SK-N-SH (cell line): ENCODE results near the gene ZNF189. TPM values are rescaled to one million over a fixed set of nuclear protein-coding genes. Genes with fewer than 3 reads are reported as not detected.

Experiments
- CTCF ChIA-PET: fragments of 300-600, 350-600 bp; formaldehyde crosslinking; extraction: SDS; loops from one replicate; lab custom pipeline; 2021; lab: Yijun Ruan, JAX
- POLR2A ChIA-PET: fragments of 350-600 bp; sonication (Branson Sonifier 250); formaldehyde crosslinking; extraction: SDS; loops from one replicate; lab custom pipeline; 2020; ENCODE audit warnings: antibody characterized with exemption, inconsistent platforms; lab: Yijun Ruan, JAX
- DNase-seq: peaks from one replicate; pipeline ENCODE4 v3.0.0; 2012
- H2AFZ ChIP-seq: fragments of 200-600 bp; sonication (generic); 2 replicates; pipeline ENCODE4 v1.8.1; 2016; ENCODE audit warnings: antibody characterized with exemption, mild to moderate bottlenecking, low read depth
- H3F3A ChIP-seq: fragments of 200-600 bp; sonication (generic); replicated peaks from 2 replicates; pipeline ENCODE3; 2016; ENCODE audit warnings: antibody characterized with exemption, mild to moderate bottlenecking; ENCODE audit not compliant: insufficient read depth
- H3K27ac ChIP-seq, 2 experiments: fragments of 200-500 bp in 1 of 2; fragments of 200-600 bp in 1 of 2; sonication (Bioruptor generic) in 1 of 2; sonication (generic), shearing (Covaris generic) in 1 of 2; 2 replicates each; pipeline versions ENCODE4 v1.5.1 to v1.6.1; 2014 to 2016; ENCODE audit warnings: low read depth in 2 of 2, inconsistent platforms in 1 of 2, low read length in 1 of 2, mild to moderate bottlenecking in 1 of 2, mixed read lengths in 1 of 2
- H3K27me3 ChIP-seq: fragments of 200-600 bp; sonication (generic), shearing (Covaris generic); 2 replicates; pipeline ENCODE4 v1.6.1; 2016; ENCODE audit warnings: mixed run types; ENCODE audit not compliant: insufficient read depth
- H3K36me3 ChIP-seq, 2 experiments: fragments of 200-500 bp in 1 of 2; fragments of 200-600 bp in 1 of 2; sonication (Bioruptor generic) in 1 of 2; sonication (generic) in 1 of 2; replicated peaks in 1 of 2; 2 replicates each; pipeline versions ENCODE3 to v1.5.1; 2014 to 2016; ENCODE audit warnings: low read length in 1 of 2, mild to moderate bottlenecking in 1 of 2; ENCODE audit not compliant: insufficient read depth in 2 of 2, control insufficient read depth in 1 of 2
- H3K4me1 ChIP-seq, 2 experiments: fragments of 200-500 bp in 1 of 2; fragments of 200-600 bp in 1 of 2; sonication (Bioruptor generic) in 1 of 2; sonication (generic), shearing (Covaris generic) in 1 of 2; 2 replicates each; pipeline versions ENCODE4 v1.5.1 to v1.6.1; 2014 to 2016; ENCODE audit warnings: low read depth in 1 of 2, low read length in 1 of 2, mixed run types in 1 of 2; ENCODE audit not compliant: insufficient read depth in 2 of 2, control insufficient read depth in 1 of 2
- H3K4me2 ChIP-seq: fragments of 200-600 bp; sonication (generic), shearing (Covaris generic); 2 replicates; pipeline ENCODE4 v1.6.1; 2017; ENCODE audit warnings: mixed run types
- H3K4me3 ChIP-seq, 2 experiments: fragments of 200-500 bp in 1 of 2; fragments of 200-600 bp in 1 of 2; sonication (Bioruptor generic) in 1 of 2; sonication (generic), shearing (Covaris generic) in 1 of 2; 2 replicates each; pipeline versions ENCODE4 v1.5.1 to v1.8.1; 2014 to 2016; ENCODE audit warnings: low read depth in 2 of 2, inconsistent platforms in 1 of 2, low read length in 1 of 2, mild to moderate bottlenecking in 1 of 2, mixed read lengths in 1 of 2, moderate library complexity in 1 of 2
- H3K79me2 ChIP-seq: fragments of 200-600 bp; sonication (generic); 2 replicates; pipeline ENCODE4 v1.8.1; 2017; ENCODE audit warnings: mild to moderate bottlenecking; ENCODE audit not compliant: insufficient read depth
- H3K9ac ChIP-seq: fragments of 200-600 bp; sonication (generic); 2 replicates; pipeline ENCODE4 v1.6.1; 2017; ENCODE audit warnings: mixed run types
- H3K9me2 ChIP-seq: fragments of 200-600 bp; sonication (generic); 2 replicates; pipeline ENCODE4 v1.6.1; 2017; ENCODE audit warnings: mixed run types
- H3K9me3 ChIP-seq: fragments of 200-600 bp; sonication (generic); 2 replicates; pipeline ENCODE4 v1.6.1; 2017; ENCODE audit warnings: mixed run types, mild to moderate bottlenecking, moderate library complexity
- H4K20me1 ChIP-seq: fragments of 200-600 bp; sonication (generic); 2 replicates; pipeline ENCODE4 v1.6.1; 2017; ENCODE audit warnings: mild to moderate bottlenecking, mixed run types; ENCODE audit not compliant: insufficient read depth
- ELF1 ChIP-seq: IDR thresholded peaks from 2 replicates; pipeline ENCODE4 v1.4.0; 2012
- EZH2phosphoT487 ChIP-seq: fragments of 200-600 bp; sonication (generic); IDR thresholded peaks from 2 replicates; pipeline ENCODE4 v1.6.1; 2017; ENCODE audit warnings: low read depth, mixed run types, mild to moderate bottlenecking, antibody characterized with exemption, moderate library complexity, borderline replicate concordance
- FOXM1 ChIP-seq: IDR thresholded peaks from 2 replicates; pipeline ENCODE4 v1.4.0; 2012; ENCODE audit warnings: low read depth, mild to moderate bottlenecking
- GABPA ChIP-seq: IDR thresholded peaks from 2 replicates; pipeline ENCODE4 v1.4.0; 2012; ENCODE audit warnings: low read depth, mild to moderate bottlenecking
- GATA2 ChIP-seq: sonication (generic); formaldehyde crosslinking; IDR thresholded peaks from 2 replicates; pipeline ENCODE4 v1.5.0; 2020; ENCODE audit warnings: mild to moderate bottlenecking, missing genetic modification reagents
- MXI1 ChIP-seq: IDR thresholded peaks from 2 replicates; pipeline ENCODE4 v1.6.1; 2012; ENCODE audit warnings: mild to moderate bottlenecking, low read depth, low read length, improper control_type of control experiment
- NFIC ChIP-seq: IDR thresholded peaks from 2 replicates; pipeline ENCODE4 v1.4.0; 2012; ENCODE audit warnings: borderline replicate concordance
- NRF1 ChIP-seq: IDR thresholded peaks from 2 replicates; pipeline ENCODE4 v1.6.1; 2012; ENCODE audit warnings: low read depth, mild to moderate bottlenecking, low read length
- POLR2AphosphoS5 ChIP-seq: IDR thresholded peaks from 2 replicates; pipeline ENCODE4 v1.6.1; 2012; ENCODE audit warnings: low read depth, low read length
- RAD21 ChIP-seq: IDR thresholded peaks from 2 replicates; pipeline ENCODE4 v1.6.1; 2012; ENCODE audit warnings: mild to moderate bottlenecking, low read length
- RCOR1 ChIP-seq: fragments of 150-350 bp; IDR thresholded peaks from 2 replicates; pipeline ENCODE4 v1.6.1; 2017; ENCODE audit warnings: antibody characterized with exemption, low read length
- REST ChIP-seq: IDR thresholded peaks from 2 replicates; pipeline ENCODE4 v1.6.1; 2012; ENCODE audit warnings: mild to moderate bottlenecking, low read depth, low read length, moderate library complexity
- RFX5 ChIP-seq: IDR thresholded peaks from 2 replicates; pipeline ENCODE4 v1.6.1; 2012; ENCODE audit warnings: mild to moderate bottlenecking, improper control_type of control experiment, low read length
- SIN3A ChIP-seq: IDR thresholded peaks from 2 replicates; pipeline ENCODE4 v1.6.1; 2012; ENCODE audit warnings: low read depth, mild to moderate bottlenecking, low read length, moderate library complexity, borderline replicate concordance
- TCF12 ChIP-seq: IDR thresholded peaks from 2 replicates; pipeline ENCODE4 v1.4.0; 2012
- TEAD4 ChIP-seq: IDR thresholded peaks from 2 replicates; pipeline ENCODE4 v1.4.0; 2012; ENCODE audit warnings: mild to moderate bottlenecking, borderline replicate concordance; ENCODE audit not compliant: insufficient read depth
- USF1 ChIP-seq: IDR thresholded peaks from 2 replicates; pipeline ENCODE4 v1.4.0; 2012; ENCODE audit warnings: low read depth, borderline replicate concordance
- USF2 ChIP-seq: fragments of 150-350 bp; IDR thresholded peaks from 2 replicates; pipeline ENCODE4 v1.6.1; 2017; ENCODE audit warnings: antibody characterized with exemption, low read length, low read depth, borderline replicate concordance
- YY1 ChIP-seq: IDR thresholded peaks from 2 replicates; pipeline ENCODE4 v1.4.0; 2012; ENCODE audit warnings: low read depth, mild to moderate bottlenecking
- ZBTB33 ChIP-seq: IDR thresholded peaks from 2 replicates; pipeline ENCODE4 v1.4.0; 2012; ENCODE audit warnings: low read depth, borderline replicate concordance
- WGBS: methylation state at CpG from one replicate; pipeline ENCODE4 v1.1.6; 2017; ENCODE audit warnings: low lambda C conversion rate; 5-methylcytosine and 5-hydroxymethylcytosine counted together
- polyA plus RNA-seq, 3 experiments: library from polyadenylated mRNA; depleted of rRNA; stranded (reverse); fragments of >200 nt; gene quantifications; 2 replicates each; pipeline ENCODE4 v1.2.3, GENCODE V29; 2012

Gene ZNF189
- polyA plus RNA-seq, 1 of the 3 experiments (the other 2 are of a cell fraction) = 2.9 TPM

GRCh38 chr9:101408374-101409078, 9.9 kb downstream of the ZNF189 start:
- Histone ChIP-seq H4K20me1 (no peaks in the 10 kb centered on the region), H3K27ac (no peak overlapping the region), H3K79me2 (no peaks in the 10 kb centered on the region), H3K36me3 (peaks cover 52 to 75% of the 10 kb centered on the region in 2 experiments), H3K9me3 (peaks cover 58% of the 10 kb centered on the region), H3K27me3 (no peaks in the 10 kb centered on the region), H3K4me1 (no peaks in the 10 kb centered on the region), H3K9me2 (no peaks in the 10 kb centered on the region), H3K4me2 (no peak overlapping the region), H2AFZ (no peak overlapping the region), H3K9ac (no peak overlapping the region), H3F3A (peaks cover 4% of the 10 kb centered on the region), H3K4me3 (peak overlapping the region in 1 of 2 experiments; percentile 9; a peak in 1 of 4 replicates)
- DNase-seq = no peak
- WGBS = 95% methylated on average over 5 of the region's 5 CpGs
- TF ChIP-seq RCOR1 = no peak
- TF ChIP-seq ZBTB33 = no peak
- no peak for TF ChIP-seq GABPA
- TF ChIP-seq GATA2 (CRISPR knock-in tag) = no peak
- TF ChIP-seq NFIC = no peak
- TF ChIP-seq USF1 = no peak
- TF ChIP-seq ELF1 = no peak
- TF ChIP-seq REST = no peak
- no peak for TF ChIP-seq EZH2phosphoT487
- CTCF ChIA-PET = no interaction called here
- POLR2A ChIA-PET = no interaction called here

GRCh38 chr9:101409079-101409477, 10.4 kb downstream of the ZNF189 start:
- Histone ChIP-seq H3K9me2 (no peaks in the 10 kb centered on the region), H3K9ac (no peak overlapping the region), H3K27me3 (no peaks in the 10 kb centered on the region), H3K79me2 (no peaks in the 10 kb centered on the region), H3K4me3 (peak overlapping the region in 1 of 2 experiments; percentile 14; a peak in 1 of 4 replicates), H3K27ac (no peak overlapping the region), H3F3A (peaks cover 5% of the 10 kb centered on the region), H4K20me1 (no peaks in the 10 kb centered on the region), H3K4me1 (no peaks in the 10 kb centered on the region), H3K4me2 (no peak overlapping the region), H3K36me3 (peaks cover 46 to 69% of the 10 kb centered on the region in 2 experiments), H2AFZ (no peak overlapping the region), H3K9me3 (peaks cover 57% of the 10 kb centered on the region)
- ChIA-PET CTCF (no interaction called here), POLR2A (no interaction called here)
- 95% methylated on average over 4 of the region's 4 CpGs for WGBS
- TF ChIP-seq SIN3A (no peak), TCF12 (no peak), USF2 (no peak), FOXM1 (no peak), TEAD4 (no peak), EZH2phosphoT487 (no peak), RFX5 (no peak), YY1 (no peak), MXI1 (no peak), RCOR1 (no peak), POLR2AphosphoS5 (no peak), RAD21 (no peak), ELF1 (no peak), NRF1 (no peak)
- DNase-seq = no peak
